IMR-90 (cell line): ENCODE results near the gene PRKN. TPM values are rescaled to one million over a fixed set of nuclear protein-coding genes. Genes with fewer than 3 reads are reported as not detected.

Experiments
- ATAC-seq: fragments of 200-7000 bp; cut with Tn5 transposase; 2 replicates; pipeline ENCODE4 v1.9.1; 2020; ENCODE audit warnings: low read depth, mild to moderate bottlenecking, moderate library complexity
- BruUV-seq: library from RNA; stranded (reverse); fragments of 400-500 nt; replicated peaks from 2 replicates; lab custom pipeline; 2021; lab: Mats Ljungman, UMichigan
- CTCF ChIA-PET: fragments of 300-600 bp; formaldehyde crosslinking; extraction: SDS; loops from one replicate; lab custom pipeline; 2021; ENCODE audit warnings: antibody characterized with exemption; lab: Yijun Ruan, JAX
- POLR2A ChIA-PET: fragments of 300-600 bp; sonication (Branson Sonifier 250); formaldehyde crosslinking; loops from one replicate; lab custom pipeline; 2022; ENCODE audit warnings: antibody characterized with exemption; ENCODE audit not compliant: unreplicated experiment; lab: Charles Lee
- DNase-seq: peaks from one replicate; pipeline ENCODE4 v3.0.0; 2013
- H2AFZ ChIP-seq: replicated peaks from 2 replicates; pipeline ENCODE3; 2013; ENCODE audit warnings: low read length, mild to moderate bottlenecking; ENCODE audit not compliant: poor library complexity
- H2AK5ac ChIP-seq: 2 replicates; pipeline ENCODE4 v1.6.1; 2013; ENCODE audit warnings: low read depth, low read length, inconsistent platforms
- H2AK9ac ChIP-seq: replicated peaks from 2 replicates; pipeline ENCODE3; 2013; ENCODE audit warnings: mild to moderate bottlenecking, low read depth, low read length, moderate library complexity; ENCODE audit not compliant: poor library complexity
- H2BK120ac ChIP-seq: 2 replicates; pipeline ENCODE4 v1.6.1; 2013; ENCODE audit warnings: low read depth, low read length, inconsistent platforms
- H2BK15ac ChIP-seq: 3 replicates; pipeline ENCODE4 v1.6.1; 2013; ENCODE audit warnings: low read depth, low read length, inconsistent platforms
- H2BK20ac ChIP-seq: 2 replicates; pipeline ENCODE4 v1.6.1; 2013; ENCODE audit warnings: low read depth, mild to moderate bottlenecking, inconsistent platforms, low read length, moderate library complexity
- H2BK5ac ChIP-seq: 2 replicates; pipeline ENCODE4 v1.6.1; 2013; ENCODE audit warnings: mild to moderate bottlenecking, low read depth, low read length, inconsistent platforms; ENCODE audit not compliant: poor library complexity, severe bottlenecking
- H3K14ac ChIP-seq: replicated peaks from 2 replicates; pipeline ENCODE4 v1.6.1; 2013; ENCODE audit warnings: low read depth, low read length, inconsistent platforms
- H3K18ac ChIP-seq: 2 replicates; pipeline ENCODE4 v1.6.1; 2013; ENCODE audit warnings: low read depth, low read length, control low read depth
- H3K23ac ChIP-seq: 2 replicates; pipeline ENCODE4 v1.6.1; 2013; ENCODE audit warnings: low read depth, low read length, inconsistent platforms
- H3K27ac ChIP-seq: 2 replicates; pipeline ENCODE4 v1.5.1; 2013; ENCODE audit warnings: mild to moderate bottlenecking, control low read depth, low read length; ENCODE audit not compliant: insufficient read depth
- H3K27me3 ChIP-seq: 2 replicates; pipeline ENCODE4 v1.6.1; 2013; ENCODE audit warnings: low read length; ENCODE audit not compliant: control insufficient read depth, insufficient read depth
- H3K36me3 ChIP-seq: 2 replicates; pipeline ENCODE4 v1.6.1; 2013; ENCODE audit warnings: low read length, mixed read lengths; ENCODE audit not compliant: control insufficient read depth, insufficient read depth
- H3K4ac ChIP-seq: 2 replicates; pipeline ENCODE4 v1.6.1; 2013; ENCODE audit warnings: low read depth, low read length, inconsistent platforms
- H3K4me1 ChIP-seq: 2 replicates; pipeline ENCODE4 v1.6.1; 2013; ENCODE audit warnings: low read length, mixed read lengths; ENCODE audit not compliant: control insufficient read depth, insufficient read depth
- H3K4me2 ChIP-seq: 2 replicates; pipeline ENCODE4 v1.6.1; 2013; ENCODE audit warnings: low read depth, mild to moderate bottlenecking, control low read depth, low read length, moderate library complexity
- H3K4me3 ChIP-seq: 2 replicates; pipeline ENCODE4 v1.5.1; 2013; ENCODE audit warnings: low read depth, mild to moderate bottlenecking, control low read depth, low read length, moderate library complexity; ENCODE audit not compliant: insufficient read depth
- H3K56ac ChIP-seq: 2 replicates; pipeline ENCODE4 v1.6.1; 2013; ENCODE audit warnings: low read length, inconsistent platforms; ENCODE audit not compliant: insufficient read depth; ENCODE audit errors: extremely low read depth
- H3K79me1 ChIP-seq, 2 experiments: 2 replicates each; pipeline ENCODE4 v1.6.1; 2013; ENCODE audit warnings: low read length in 2 of 2, inconsistent platforms in 1 of 2, low read depth in 1 of 2
- H3K9ac ChIP-seq: 2 replicates; pipeline ENCODE4 v1.6.1; 2013; ENCODE audit warnings: low read depth, low read length, control low read depth
- H3K9me1 ChIP-seq: 2 replicates; pipeline ENCODE4 v1.6.1; 2013; ENCODE audit warnings: low read length, inconsistent platforms; ENCODE audit not compliant: insufficient read depth
- H3K9me3 ChIP-seq: 2 replicates; pipeline ENCODE4 v1.6.1; 2013; ENCODE audit warnings: low read length; ENCODE audit not compliant: control insufficient read depth, insufficient read depth
- H4K20me1 ChIP-seq: 2 replicates; pipeline ENCODE4 v1.6.1; 2013; ENCODE audit warnings: low read length, inconsistent platforms; ENCODE audit not compliant: insufficient read depth
- H4K5ac ChIP-seq: 2 replicates; pipeline ENCODE4 v1.6.1; 2013; ENCODE audit warnings: mild to moderate bottlenecking, low read depth, low read length, control low read depth
- H4K8ac ChIP-seq, 2 experiments: 2 replicates each; pipeline ENCODE4 v1.6.1; 2013; ENCODE audit warnings: low read depth in 2 of 2, low read length in 2 of 2, control low read depth in 1 of 2, inconsistent platforms in 1 of 2
- H4K91ac ChIP-seq: 2 replicates; pipeline ENCODE4 v1.6.1; 2013; ENCODE audit warnings: low read depth, low read length, inconsistent platforms; ENCODE audit not compliant: insufficient read depth
- BHLHE40 ChIP-seq: fragments of 150-350 bp; IDR thresholded peaks from 2 replicates; pipeline ENCODE4 v1.6.1; 2016; ENCODE audit warnings: mild to moderate bottlenecking, low read depth, low read length
- CEBPB ChIP-seq: IDR thresholded peaks from 2 replicates; pipeline ENCODE4 v1.6.1; 2012; ENCODE audit warnings: low read depth, low read length, improper control_type of control experiment
- CHD1 ChIP-seq: IDR thresholded peaks from 2 replicates; pipeline ENCODE4 v1.6.1; 2012; ENCODE audit warnings: low read depth, low read length, improper control_type of control experiment
- MAFK ChIP-seq: IDR thresholded peaks from 2 replicates; pipeline ENCODE4 v1.6.1; 2012; ENCODE audit warnings: low read depth, low read length, improper control_type of control experiment
- MAZ ChIP-seq: IDR thresholded peaks from 2 replicates; pipeline ENCODE4 v1.6.1; 2012; ENCODE audit warnings: low read depth, mild to moderate bottlenecking, low read length, improper control_type of control experiment, moderate library complexity, borderline replicate concordance
- MXI1 ChIP-seq: IDR thresholded peaks from 2 replicates; pipeline ENCODE4 v1.6.1; 2012; ENCODE audit warnings: low read depth, mild to moderate bottlenecking, low read length, moderate library complexity, borderline replicate concordance
- NFE2L2 ChIP-seq: fragments of 150-350 bp; IDR thresholded peaks from 2 replicates; pipeline ENCODE4 v1.6.1; 2016; ENCODE audit warnings: low read depth, mild to moderate bottlenecking, low read length
- POLR2A ChIP-seq: IDR thresholded peaks from 2 replicates; pipeline ENCODE4 v1.6.1; 2012; ENCODE audit warnings: mild to moderate bottlenecking, low read depth, low read length
- RAD21 ChIP-seq: IDR thresholded peaks from 2 replicates; pipeline ENCODE4 v1.6.1; 2012; ENCODE audit warnings: low read length, improper control_type of control experiment
- RCOR1 ChIP-seq: IDR thresholded peaks from 2 replicates; pipeline ENCODE4 v1.6.1; 2012; ENCODE audit warnings: mild to moderate bottlenecking, low read length, improper control_type of control experiment; ENCODE audit not compliant: insufficient replicate concordance
- SMC3 ChIP-seq: fragments of 150-350 bp; IDR thresholded peaks from 2 replicates; pipeline ENCODE4 v1.6.1; 2016; ENCODE audit warnings: low read depth, mild to moderate bottlenecking, antibody characterized with exemption, low read length, moderate library complexity
- WGBS, 2 experiments: methylation state at CpG; one replicate each; pipeline versions ENCODE4 v1.1.5 to v1.1.7; 2013; ENCODE audit warnings: missing lambda C conversion rate in 2 of 2; ENCODE audit not compliant: insufficient read length in 1 of 2; ENCODE audit errors: extremely low coverage in 2 of 2; 5-methylcytosine and 5-hydroxymethylcytosine counted together
- dilution Hi-C: fragments of 300-500 bp; cut with HindIII; formaldehyde crosslinking; loops from one replicate; pipeline ENCODE4 v1.14.3; 2018; ENCODE audit warnings: low sequenced_read_pairs; ENCODE audit not compliant: unreplicated experiment
- in situ Hi-C: fragments of 300-500 bp; cut with MboI; formaldehyde crosslinking; loops from 3 replicates; pipeline ENCODE4 v1.14.3; 2019; ENCODE audit warnings: low sequenced_read_pairs, inconsistent platforms, mixed read lengths
- intact Hi-C: fragments of 100-400 bp; cut with micrococcal nuclease; formaldehyde crosslinking; loops from 2 replicates; pipeline ENCODE4 v1.10.0; 2022
- polyA plus RNA-seq, 3 experiments: library from polyadenylated mRNA; depleted of rRNA; stranded (reverse); fragments of >200 nt; gene quantifications; 2 replicates each; pipeline ENCODE4 v1.2.3, GENCODE V29; 2012; ENCODE audit warnings: low replicate concordance in 1 of 3
- total RNA-seq: library from RNA; depleted of rRNA; stranded (reverse); fragments of >200 nt; gene quantifications from 2 replicates; pipeline ENCODE4 v1.2.3, GENCODE V29; 2012
- TF ChIP-seq, protein P1 (sequence below): fragments of 150-350 bp; IDR thresholded peaks from 2 replicates; pipeline ENCODE4 v1.6.1; 2017; ENCODE audit warnings: mild to moderate bottlenecking, antibody characterized with exemption, low read length, low read depth
- TF ChIP-seq, protein P2 (sequence below): conservative IDR thresholded peaks from 2 replicates; pipeline ENCODE4 v1.5.1; 2012; ENCODE audit warnings: mild to moderate bottlenecking, low read depth, low read length, improper control_type of control experiment

PRKN gene
- total and polyA plus RNA-seq, 2 of the 4 experiments (the other 2 are of a cell fraction): 0.15 to 0.18 TPM

DNA sequence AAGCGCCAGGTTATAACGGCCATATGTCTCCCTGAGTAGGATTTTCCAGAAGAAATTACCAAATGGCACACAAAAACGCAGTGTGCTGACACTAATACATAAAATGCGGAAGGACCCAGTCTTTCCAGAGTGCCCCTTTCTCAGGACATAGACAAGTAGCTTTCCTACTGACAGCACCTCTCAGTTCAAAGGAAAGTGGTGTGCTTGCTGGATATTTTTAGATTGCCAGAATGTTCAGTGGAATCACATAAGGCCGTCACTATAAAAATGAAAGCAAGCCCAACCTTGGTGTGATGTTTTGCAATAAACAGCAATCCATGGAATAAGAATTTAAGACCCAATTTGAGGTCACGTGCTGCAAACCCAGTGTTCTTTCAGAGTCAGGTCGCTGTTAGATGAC lies 1318.2 kb downstream of the PRKN start:
- H3K23ac ChIP-seq: no peak overlapping the region
- H2BK120ac ChIP-seq: no peak overlapping the region
- intact Hi-C loops (no loop called here), in situ Hi-C loops (loop anchor here (25.0 kb wide), 2 partner anchors 1328 to 2003 kb away; partner anchors contain the start of genes PACRG, PRKN and QKI), dilution Hi-C loops (no loop called here)
- ATAC-seq (no peak), DNase-seq (no peak)
- no peak overlapping the region for H3K27ac ChIP-seq
- no peaks in the 10 kb centered on the region for H4K20me1 ChIP-seq
- H2BK5ac ChIP-seq: no peak overlapping the region
- H3K4ac ChIP-seq: no peak overlapping the region
- no peaks in the 10 kb centered on the region for H3K79me1 ChIP-seq
- no peak overlapping the region for H2AFZ ChIP-seq
- H3K4me3 ChIP-seq: no peak overlapping the region
- no peaks in the 10 kb centered on the region for H3K27me3 ChIP-seq
- H3K4me2 ChIP-seq: no peak overlapping the region
- H2BK15ac ChIP-seq: no peak overlapping the region
- no peaks in the 10 kb centered on the region for H3K4me1 ChIP-seq
- no peak overlapping the region for H4K8ac ChIP-seq
- no peak overlapping the region for H2BK20ac ChIP-seq
- H3K36me3 ChIP-seq: no peaks in the 10 kb centered on the region
- 100% methylated on average over 2 of the region's 7 CpGs; no CpG with 5 or more reads in 1 of the 2 experiments for WGBS, 2 experiments
- H2AK5ac ChIP-seq: no peak overlapping the region
- no peak overlapping the region for H3K9ac ChIP-seq
- H3K9me3 ChIP-seq: no peaks in the 10 kb centered on the region
- no peak for TF ChIP-seq MXI1
- no peak for TF ChIP-seq CEBPB
- no peak for TF ChIP-seq MAFK
- TF ChIP-seq RAD21: no peak
- TF ChIP-seq, protein P1, sequence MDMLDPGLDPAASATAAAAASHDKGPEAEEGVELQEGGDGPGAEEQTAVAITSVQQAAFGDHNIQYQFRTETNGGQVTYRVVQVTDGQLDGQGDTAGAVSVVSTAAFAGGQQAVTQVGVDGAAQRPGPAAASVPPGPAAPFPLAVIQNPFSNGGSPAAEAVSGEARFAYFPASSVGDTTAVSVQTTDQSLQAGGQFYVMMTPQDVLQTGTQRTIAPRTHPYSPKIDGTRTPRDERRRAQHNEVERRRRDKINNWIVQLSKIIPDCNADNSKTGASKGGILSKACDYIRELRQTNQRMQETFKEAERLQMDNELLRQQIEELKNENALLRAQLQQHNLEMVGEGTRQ: no peak
- TF ChIP-seq, protein P2, sequence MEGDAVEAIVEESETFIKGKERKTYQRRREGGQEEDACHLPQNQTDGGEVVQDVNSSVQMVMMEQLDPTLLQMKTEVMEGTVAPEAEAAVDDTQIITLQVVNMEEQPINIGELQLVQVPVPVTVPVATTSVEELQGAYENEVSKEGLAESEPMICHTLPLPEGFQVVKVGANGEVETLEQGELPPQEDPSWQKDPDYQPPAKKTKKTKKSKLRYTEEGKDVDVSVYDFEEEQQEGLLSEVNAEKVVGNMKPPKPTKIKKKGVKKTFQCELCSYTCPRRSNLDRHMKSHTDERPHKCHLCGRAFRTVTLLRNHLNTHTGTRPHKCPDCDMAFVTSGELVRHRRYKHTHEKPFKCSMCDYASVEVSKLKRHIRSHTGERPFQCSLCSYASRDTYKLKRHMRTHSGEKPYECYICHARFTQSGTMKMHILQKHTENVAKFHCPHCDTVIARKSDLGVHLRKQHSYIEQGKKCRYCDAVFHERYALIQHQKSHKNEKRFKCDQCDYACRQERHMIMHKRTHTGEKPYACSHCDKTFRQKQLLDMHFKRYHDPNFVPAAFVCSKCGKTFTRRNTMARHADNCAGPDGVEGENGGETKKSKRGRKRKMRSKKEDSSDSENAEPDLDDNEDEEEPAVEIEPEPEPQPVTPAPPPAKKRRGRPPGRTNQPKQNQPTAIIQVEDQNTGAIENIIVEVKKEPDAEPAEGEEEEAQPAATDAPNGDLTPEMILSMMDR: no peak
- no peak for TF ChIP-seq NFE2L2
- no peak for TF ChIP-seq SMC3
- no peak for TF ChIP-seq RCOR1
- no peak for TF ChIP-seq MAZ
- TF ChIP-seq BHLHE40: no peak
- no peak for TF ChIP-seq POLR2A
- TF ChIP-seq CHD1: no peak
- H3K9me1 ChIP-seq: no peaks in the 10 kb centered on the region
- no peak overlapping the region for H3K14ac ChIP-seq
- POLR2A ChIA-PET: no interaction called here
- no TSS peak for BruUV-seq
- H3K56ac ChIP-seq: no peak overlapping the region
- H2AK9ac ChIP-seq: no peak overlapping the region
- no peak overlapping the region for H3K18ac ChIP-seq
- H4K5ac ChIP-seq: no peak overlapping the region
- H4K91ac ChIP-seq: no peak overlapping the region
- CTCF ChIA-PET: interaction anchor here (1.0 kb wide), 1 partner anchor 9 kb away, joined by 3 read pairs; no protein-coding TSS in a partner anchor
